ENCODE results near the gene SLC8A3. TPM values are rescaled to one million over a fixed set of nuclear protein-coding genes. Genes with fewer than 3 reads are reported as not detected.
"Not testable (repeated sequence)": the region's sequence is repeated elsewhere in the genome, so short reads cannot be mapped to it uniquely, and the experiment has no call there.

The SLC8A3 gene
- total and polyA plus RNA-seq, 2 of the 13 experiments (the other 11 are each of a cell fraction or from before 2014, with no cell fraction given): 0.01 to 0.02 TPM

DNA sequence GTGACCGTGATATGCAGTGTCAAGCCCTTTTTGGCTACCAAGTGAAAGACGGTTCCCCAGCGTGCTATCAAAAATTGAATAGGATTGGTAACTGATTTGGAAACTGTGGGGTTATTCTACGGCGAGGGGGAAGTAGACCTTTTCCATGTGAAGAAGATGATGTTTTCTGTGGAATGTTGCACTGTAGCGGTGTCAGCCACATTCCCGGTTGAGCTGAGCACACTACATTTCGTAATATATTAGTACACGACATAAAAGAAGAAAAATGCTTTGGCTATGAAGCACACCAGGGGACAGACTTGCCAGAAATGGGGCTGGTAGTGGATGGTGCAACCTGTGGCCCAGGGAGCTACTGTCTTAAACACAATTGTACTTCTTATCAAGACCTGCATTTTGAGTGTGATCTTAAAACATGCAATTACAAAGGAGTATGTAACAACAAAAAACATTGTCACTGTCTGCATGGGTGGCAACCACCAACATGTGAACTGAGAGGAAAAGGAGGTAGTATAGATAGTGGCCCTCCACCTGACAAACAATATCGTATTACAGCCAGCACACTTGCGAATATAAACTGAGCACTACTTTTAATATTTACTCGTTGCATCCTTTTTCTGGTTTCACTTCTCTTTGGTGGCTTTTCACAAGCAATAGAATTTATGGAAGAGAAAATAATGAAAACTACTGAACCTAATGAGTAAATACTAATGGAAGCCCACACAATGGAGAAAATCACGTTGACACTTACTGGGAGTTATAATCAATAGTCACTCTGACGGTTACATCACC is 43.2 kb upstream of the SLC8A3 start:
- intact Hi-C loops (cut with micrococcal nuclease; ENCODE audit: unreplicated experiment); DNase-seq (ENCODE audit: low spot score); FAIRE-seq; H3K27ac ChIP-seq (ENCODE audit: extremely low read length, insufficient read depth, low read length); POLR2A ChIA-PET; H2AFZ ChIP-seq (ENCODE audit: low read length); H3K27me3 ChIP-seq (ENCODE audit: control insufficient read depth in 1 of 2, insufficient read depth in 2 of 2, low read length in 2 of 2); H3K4me2 ChIP-seq (ENCODE audit: low read depth, low read length); H4K20me1 ChIP-seq (ENCODE audit: insufficient read depth, low read length); H3K4me1 ChIP-seq (ENCODE audit: insufficient read depth, low read length); H3K9me3 ChIP-seq (ENCODE audit: low read length); BruUV-seq (replicated peaks); CTCF ChIA-PET (ENCODE audit: low intra/inter-chr PET ratio, low total read pairs); H3K79me2 ChIP-seq (ENCODE audit: insufficient read depth, low read length); ATAC-seq; H3K4me3 ChIP-seq (replicated peaks in 1 of 3; ENCODE audit: insufficient read depth in 1 of 3, low read depth in 2 of 3, low read length in 3 of 3); in situ Hi-C loops (cut with HindIII; ENCODE audit: extremely low pct_ligation_motif_present, low pct_unique_long_range_greater_than_20kb); H3K36me3 ChIP-seq (replicated peaks in 1 of 2; ENCODE audit: control insufficient read depth in 1 of 2, insufficient read depth in 2 of 2, low read length in 2 of 2); H3K9ac ChIP-seq (ENCODE audit: insufficient read depth, low read depth, low read length): not testable (repeated sequence)
- 5% methylated on average over 14 of the region's 14 CpGs for WGBS (ENCODE audit: low lambda C conversion rate)

DNA sequence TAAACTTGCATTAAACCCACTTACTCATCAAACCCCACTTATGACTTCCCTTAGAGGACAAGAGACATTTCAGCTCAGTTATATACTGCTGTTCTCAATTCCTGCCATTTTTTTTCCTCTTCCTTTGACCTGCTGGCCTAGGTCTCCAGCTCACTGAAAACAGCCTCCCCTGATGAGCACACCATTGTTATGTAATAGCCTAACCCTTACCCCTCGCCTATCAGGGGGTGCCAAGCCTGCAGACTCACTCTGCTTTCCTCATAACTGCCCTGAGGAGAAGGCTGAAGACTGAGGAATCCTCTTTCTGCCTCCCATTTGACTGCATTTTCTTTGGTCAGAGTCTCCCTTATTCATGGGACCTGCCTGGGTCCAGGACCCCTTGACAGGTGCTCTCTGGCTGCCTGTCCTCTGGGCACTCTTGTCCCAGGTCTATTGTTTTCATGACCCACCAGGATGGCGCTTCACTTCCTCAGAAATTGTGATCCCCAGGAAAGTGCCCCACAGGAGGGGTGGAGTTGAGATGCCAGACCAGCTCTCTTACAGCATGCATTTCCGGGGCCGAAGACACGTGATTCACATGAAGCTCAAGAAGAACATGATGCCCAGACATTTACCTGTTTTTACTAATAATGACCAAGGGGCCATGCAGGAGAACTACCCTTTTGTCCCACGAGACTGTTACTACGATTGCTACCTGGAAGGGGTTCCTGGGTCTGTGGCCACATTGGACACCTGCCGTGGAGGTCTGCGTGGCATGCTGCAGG is 41.3 kb upstream of the SLC8A3 start:
- ATAC-seq, POLR2A ChIA-PET, FAIRE-seq: not testable (repeated sequence)

More for the DNA sequence above, 41.3 kb upstream of the SLC8A3 start:
- CTCF ChIA-PET (ENCODE audit: low intra/inter-chr PET ratio, low total read pairs); H3K27ac ChIP-seq (ENCODE audit: extremely low read length, insufficient read depth, low read length); H3K9me3 ChIP-seq (ENCODE audit: low read length); H4K20me1 ChIP-seq (ENCODE audit: insufficient read depth, low read length); H3K79me2 ChIP-seq (ENCODE audit: insufficient read depth, low read length); DNase-seq (ENCODE audit: low spot score); H3K9ac ChIP-seq (ENCODE audit: insufficient read depth, low read depth, low read length); H3K4me3 ChIP-seq (replicated peaks in 1 of 3; ENCODE audit: insufficient read depth in 1 of 3, low read depth in 2 of 3, low read length in 3 of 3); H3K36me3 ChIP-seq (replicated peaks in 1 of 2; ENCODE audit: control insufficient read depth in 1 of 2, insufficient read depth in 2 of 2, low read length in 2 of 2); H3K4me2 ChIP-seq (ENCODE audit: low read depth, low read length); H2AFZ ChIP-seq (ENCODE audit: low read length); in situ Hi-C loops (cut with HindIII; ENCODE audit: extremely low pct_ligation_motif_present, low pct_unique_long_range_greater_than_20kb); intact Hi-C loops (cut with micrococcal nuclease; ENCODE audit: unreplicated experiment); H3K4me1 ChIP-seq (ENCODE audit: insufficient read depth, low read length); BruUV-seq (replicated peaks); H3K27me3 ChIP-seq (ENCODE audit: control insufficient read depth in 1 of 2, insufficient read depth in 2 of 2, low read length in 2 of 2): not testable (repeated sequence)
- 44% methylated on average over 4 of the region's 9 CpGs for WGBS (ENCODE audit: low lambda C conversion rate)
